HepG2 (cell line): ENCODE data around the gene QTRT2. TPM values are rescaled to one million over a fixed set of nuclear protein-coding genes. Genes with fewer than 3 reads are reported as not detected.

Source experiments
- ATAC-seq: fragments of 200-7000 bp; cut with Tn5 transposase; 3 replicates; pipeline ENCODE4 v1.9.1; 2020; ENCODE audit warnings: mild to moderate bottlenecking, moderate library complexity
- BruUV-seq: library from RNA; stranded (reverse); fragments of 400-500 nt; replicated peaks from 2 replicates; lab custom pipeline; 2021; lab: Mats Ljungman, UMichigan
- CTCF ChIA-PET: fragments of 300-600 bp; formaldehyde crosslinking; extraction: SDS; loops from one replicate; lab custom pipeline; 2021; ENCODE audit warnings: low total read pairs, inconsistent platforms, low intra/inter-chr PET ratio; lab: Yijun Ruan, JAX
- POLR2A ChIA-PET: fragments of 350-600 bp; sonication (Branson Sonifier 250); formaldehyde crosslinking; loops from one replicate; lab custom pipeline; 2020; ENCODE audit warnings: antibody characterized with exemption, inconsistent platforms; lab: Yijun Ruan, JAX
- DNase-seq: peaks from one replicate; pipeline ENCODE4 v3.0.0-alpha.2; 2015; ENCODE audit warnings: low spot score
- FAIRE-seq: peaks from 3 replicates; lab custom pipeline; 2011; peaks lifted over from hg19 to GRCh38; lab: Jason Lieb, UNC
- H2AFZ ChIP-seq: one replicate; pipeline ENCODE4 v1.6.1; 2011; ENCODE audit warnings: low read length, inconsistent platforms
- H3K27ac ChIP-seq: fragments of 300-600 bp; 3 replicates; pipeline ENCODE4 v1.8.0; 2011; ENCODE audit warnings: mixed run types, mild to moderate bottlenecking, mixed read lengths, low read length, inconsistent platforms; ENCODE audit not compliant: insufficient read depth; ENCODE audit errors: extremely low read length
- H3K27me3 ChIP-seq, 2 experiments: fragments of 200-600 bp in 1 of 2; 2 replicates in 1 of 2; 3 replicates in 1 of 2; pipeline versions ENCODE4 v1.6.0 to v1.8.0; 2011; ENCODE audit warnings: low read length in 2 of 2, mild to moderate bottlenecking in 2 of 2, moderate library complexity in 2 of 2, inconsistent platforms in 1 of 2; ENCODE audit not compliant: insufficient read depth in 2 of 2, control insufficient read depth in 1 of 2
- H3K36me3 ChIP-seq, 2 experiments: fragments of 200-600 bp in 1 of 2; replicated peaks in 1 of 2; 2 replicates in 1 of 2; 3 replicates in 1 of 2; pipeline versions ENCODE4 v1.5.1 to v1.8.0; 2011; ENCODE audit warnings: low read length in 2 of 2, inconsistent platforms in 1 of 2; ENCODE audit not compliant: insufficient read depth in 2 of 2, control insufficient read depth in 1 of 2
- H3K4me1 ChIP-seq: 2 replicates; pipeline ENCODE4 v1.5.1; 2012; ENCODE audit warnings: low read length, inconsistent platforms; ENCODE audit not compliant: insufficient read depth
- H3K4me2 ChIP-seq: 2 replicates; pipeline ENCODE4 v1.6.0; 2011; ENCODE audit warnings: low read depth, low read length, inconsistent platforms
- H3K4me3 ChIP-seq, 3 experiments: fragments of 200-600 bp in 1 of 3; sonication (generic), shearing (Covaris generic) in 1 of 3; replicated peaks in 1 of 3; 2 replicates each; pipeline ENCODE4 v1.5.1; 2011 to 2016; ENCODE audit warnings: low read length in 3 of 3, inconsistent platforms in 2 of 3, low read depth in 2 of 3, mild to moderate bottlenecking in 2 of 3, control low read depth in 1 of 3, mixed read lengths in 1 of 3; ENCODE audit not compliant: insufficient read depth in 1 of 3
- H3K79me2 ChIP-seq: one replicate; pipeline ENCODE4 v1.6.1; 2011; ENCODE audit warnings: low read length, inconsistent platforms; ENCODE audit not compliant: insufficient read depth
- H3K9ac ChIP-seq: 2 replicates; pipeline ENCODE4 v1.6.0; 2011; ENCODE audit warnings: mild to moderate bottlenecking, low read depth, low read length, inconsistent platforms; ENCODE audit not compliant: insufficient read depth
- H3K9me3 ChIP-seq: 2 replicates; pipeline ENCODE4 v1.5.1; 2012; ENCODE audit warnings: mild to moderate bottlenecking, low read length
- H4K20me1 ChIP-seq: 2 replicates; pipeline ENCODE4 v1.6.0; 2011; ENCODE audit warnings: inconsistent platforms, mild to moderate bottlenecking, low read length, moderate library complexity; ENCODE audit not compliant: insufficient read depth
- ARNT ChIP-seq: fragments of 450-650 bp; IDR thresholded peaks from 2 replicates; pipeline ENCODE4 v1.6.1; 2017
- MATR3 ChIP-seq: sonication (generic); formaldehyde crosslinking; IDR thresholded peaks from 2 replicates; pipeline ENCODE4 v1.4.0; 2020; ENCODE audit warnings: missing genetic modification reagents
- NKX3-1 ChIP-seq: sonication (generic); formaldehyde crosslinking; IDR thresholded peaks from 2 replicates; pipeline ENCODE4 v1.5.0; 2020; ENCODE audit warnings: missing genetic modification reagents
- ZNF160 ChIP-seq: sonication (generic); formaldehyde crosslinking; IDR thresholded peaks from 2 replicates; pipeline ENCODE4 v1.8.0; 2022; ENCODE audit warnings: mild to moderate bottlenecking, inconsistent platforms, missing genetic modification reagents
- ZNF549 ChIP-seq: sonication (generic); formaldehyde crosslinking; IDR thresholded peaks from 2 replicates; pipeline ENCODE4 v1.5.0; 2020; ENCODE audit warnings: missing genetic modification reagents
- ZNF7 ChIP-seq: IDR thresholded peaks from 2 replicates; pipeline ENCODE4 v1.6.1; 2016; ENCODE audit warnings: missing biosample characterization, missing genetic modification reagents
- WGBS: methylation state at CpG from one replicate; pipeline ENCODE4 v1.1.6; 2017; ENCODE audit warnings: low lambda C conversion rate; 5-methylcytosine and 5-hydroxymethylcytosine counted together
- in situ Hi-C: cut with HindIII; loops from 2 replicates; pipeline ENCODE4 v1.10.0; 2017; ENCODE audit warnings: low pct_unique_long_range_greater_than_20kb; ENCODE audit not compliant: extremely low pct_ligation_motif_present
- intact Hi-C: fragments of 100-400 bp; cut with micrococcal nuclease; formaldehyde crosslinking; loops from one replicate; pipeline ENCODE4 v1.10.0; 2022; ENCODE audit not compliant: unreplicated experiment
- polyA plus RNA-seq, 8 experiments: library from polyadenylated mRNA; depleted of rRNA in 3 of 8; stranded (reverse) in 7 of 8; unstranded in 1 of 8; fragments of >200 nt; fragmentation: Illumina TruSeq in 4 of 8; extraction: Trizol in 4 of 8; gene quantifications; 2 replicates each; pipeline versions ENCODE4 v1.2.1 to v1.2.3, GENCODE V29; 2011 to 2016; ENCODE audit warnings: low read depth in 4 of 8, missing spikeins in 1 of 8, mixed read lengths in 1 of 8; ENCODE audit not compliant: insufficient read depth in 1 of 8
- total RNA-seq, 5 experiments: library from RNA; depleted of rRNA; stranded (reverse); fragments of >200 nt; fragmentation: Illumina TruSeq; extraction: Trizol; gene quantifications; 2 replicates each; pipeline ENCODE4 v1.2.3, GENCODE V29; 2016; ENCODE audit warnings: low read depth in 1 of 5
- TF ChIP-seq, protein P1 (sequence below): sonication (generic); formaldehyde crosslinking; IDR thresholded peaks from 2 replicates; pipeline ENCODE4 v1.4.0; 2020; ENCODE audit warnings: missing genetic modification reagents, borderline replicate concordance
- TF ChIP-seq, protein P2 (sequence below): IDR thresholded peaks from 2 replicates; pipeline ENCODE4 v1.6.1; 2016; ENCODE audit warnings: control low read depth
- TF ChIP-seq, protein P3 (sequence below): IDR thresholded peaks from 2 replicates; pipeline ENCODE4 v1.6.1; 2016
- TF ChIP-seq, protein P4 (sequence below): sonication (generic); formaldehyde crosslinking; IDR thresholded peaks from 2 replicates; pipeline ENCODE4 v1.5.1; 2020; ENCODE audit warnings: mild to moderate bottlenecking, missing genetic modification reagents, borderline replicate concordance
- TF ChIP-seq, protein P5 (sequence below): sonication (generic); formaldehyde crosslinking; IDR thresholded peaks from 2 replicates; pipeline ENCODE4 v1.5.1; 2020; ENCODE audit warnings: missing genetic modification reagents, mild to moderate bottlenecking, borderline replicate concordance

The QTRT2 gene
- total and polyA plus RNA-seq, 2 of the 13 experiments (the other 11 are each of a cell fraction or from before 2014, with no cell fraction given): 7.1 to 33.4 TPM

DNA sequence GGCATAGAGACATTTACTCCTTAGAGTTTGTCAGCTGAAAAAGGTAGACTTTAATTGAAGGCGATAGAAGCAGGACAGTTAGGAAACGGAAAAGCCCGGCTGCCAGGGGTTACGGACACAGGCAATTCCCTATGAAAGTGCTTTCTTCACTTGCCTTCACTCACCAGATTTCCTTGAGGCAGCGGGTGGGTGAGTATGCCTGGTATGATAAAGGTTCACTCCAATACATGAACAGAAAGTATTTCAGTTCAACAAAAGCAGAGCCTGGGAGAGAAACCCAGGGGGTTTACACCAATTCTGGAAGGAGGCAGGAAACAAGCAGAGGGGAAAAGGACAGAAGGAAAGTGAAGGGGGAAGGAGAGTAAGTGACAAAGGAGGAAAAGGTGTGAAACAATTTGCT, 53.9 kb downstream of the QTRT2 start:
- Histone ChIP-seq H2AFZ (no peak overlapping the region), H3K9ac (no peak overlapping the region), H3K36me3 (no peaks in the 10 kb centered on the region), H3K27me3 (peaks cover 0 to 5% of the 10 kb centered on the region in 2 experiments; a peak in 1 of 5 replicates), H3K9me3 (no peaks in the 10 kb centered on the region), H3K4me2 (no peak overlapping the region), H3K27ac (no peak overlapping the region), H3K4me1 (no peaks in the 10 kb centered on the region), H3K79me2 (no peaks in the 10 kb centered on the region), H4K20me1 (no peaks in the 10 kb centered on the region), H3K4me3 (no peak overlapping the region)
- in situ Hi-C loops: no loop called here
- 23% methylated on average over 5 of the region's 5 CpGs for WGBS
- BruUV-seq: no TSS peak
- intact Hi-C loops: no loop called here
- FAIRE-seq: no peak
- no peak for DNase-seq
- ATAC-seq: no peak
- ChIA-PET POLR2A (no interaction called here), CTCF (no interaction called here)
- TF ChIP-seq, protein P1, sequence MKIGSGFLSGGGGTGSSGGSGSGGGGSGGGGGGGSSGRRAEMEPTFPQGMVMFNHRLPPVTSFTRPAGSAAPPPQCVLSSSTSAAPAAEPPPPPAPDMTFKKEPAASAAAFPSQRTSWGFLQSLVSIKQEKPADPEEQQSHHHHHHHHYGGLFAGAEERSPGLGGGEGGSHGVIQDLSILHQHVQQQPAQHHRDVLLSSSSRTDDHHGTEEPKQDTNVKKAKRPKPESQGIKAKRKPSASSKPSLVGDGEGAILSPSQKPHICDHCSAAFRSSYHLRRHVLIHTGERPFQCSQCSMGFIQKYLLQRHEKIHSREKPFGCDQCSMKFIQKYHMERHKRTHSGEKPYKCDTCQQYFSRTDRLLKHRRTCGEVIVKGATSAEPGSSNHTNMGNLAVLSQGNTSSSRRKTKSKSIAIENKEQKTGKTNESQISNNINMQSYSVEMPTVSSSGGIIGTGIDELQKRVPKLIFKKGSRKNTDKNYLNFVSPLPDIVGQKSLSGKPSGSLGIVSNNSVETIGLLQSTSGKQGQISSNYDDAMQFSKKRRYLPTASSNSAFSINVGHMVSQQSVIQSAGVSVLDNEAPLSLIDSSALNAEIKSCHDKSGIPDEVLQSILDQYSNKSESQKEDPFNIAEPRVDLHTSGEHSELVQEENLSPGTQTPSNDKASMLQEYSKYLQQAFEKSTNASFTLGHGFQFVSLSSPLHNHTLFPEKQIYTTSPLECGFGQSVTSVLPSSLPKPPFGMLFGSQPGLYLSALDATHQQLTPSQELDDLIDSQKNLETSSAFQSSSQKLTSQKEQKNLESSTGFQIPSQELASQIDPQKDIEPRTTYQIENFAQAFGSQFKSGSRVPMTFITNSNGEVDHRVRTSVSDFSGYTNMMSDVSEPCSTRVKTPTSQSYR (CRISPR knock-in tag): no peak
- TF ChIP-seq, protein P2, sequence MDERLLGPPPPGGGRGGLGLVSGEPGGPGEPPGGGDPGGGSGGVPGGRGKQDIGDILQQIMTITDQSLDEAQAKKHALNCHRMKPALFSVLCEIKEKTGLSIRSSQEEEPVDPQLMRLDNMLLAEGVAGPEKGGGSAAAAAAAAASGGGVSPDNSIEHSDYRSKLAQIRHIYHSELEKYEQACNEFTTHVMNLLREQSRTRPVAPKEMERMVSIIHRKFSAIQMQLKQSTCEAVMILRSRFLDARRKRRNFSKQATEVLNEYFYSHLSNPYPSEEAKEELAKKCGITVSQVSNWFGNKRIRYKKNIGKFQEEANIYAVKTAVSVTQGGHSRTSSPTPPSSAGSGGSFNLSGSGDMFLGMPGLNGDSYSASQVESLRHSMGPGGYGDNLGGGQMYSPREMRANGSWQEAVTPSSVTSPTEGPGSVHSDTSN (CRISPR knock-in tag): no peak
- TF ChIP-seq ARNT: no peak
- TF ChIP-seq ZNF549 (CRISPR knock-in tag): no peak
- TF ChIP-seq, protein P3, sequence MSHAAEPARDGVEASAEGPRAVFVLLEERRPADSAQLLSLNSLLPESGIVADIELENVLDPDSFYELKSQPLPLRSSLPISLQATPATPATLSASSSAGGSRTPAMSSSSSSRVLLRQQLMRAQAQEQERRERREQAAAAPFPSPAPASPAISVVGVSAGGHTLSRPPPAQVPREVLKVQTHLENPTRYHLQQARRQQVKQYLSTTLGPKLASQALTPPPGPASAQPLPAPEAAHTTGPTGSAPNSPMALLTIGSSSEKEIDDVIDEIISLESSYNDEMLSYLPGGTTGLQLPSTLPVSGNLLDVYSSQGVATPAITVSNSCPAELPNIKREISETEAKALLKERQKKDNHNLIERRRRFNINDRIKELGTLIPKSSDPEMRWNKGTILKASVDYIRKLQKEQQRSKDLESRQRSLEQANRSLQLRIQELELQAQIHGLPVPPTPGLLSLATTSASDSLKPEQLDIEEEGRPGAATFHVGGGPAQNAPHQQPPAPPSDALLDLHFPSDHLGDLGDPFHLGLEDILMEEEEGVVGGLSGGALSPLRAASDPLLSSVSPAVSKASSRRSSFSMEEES: no peak
- TF ChIP-seq, protein P4, sequence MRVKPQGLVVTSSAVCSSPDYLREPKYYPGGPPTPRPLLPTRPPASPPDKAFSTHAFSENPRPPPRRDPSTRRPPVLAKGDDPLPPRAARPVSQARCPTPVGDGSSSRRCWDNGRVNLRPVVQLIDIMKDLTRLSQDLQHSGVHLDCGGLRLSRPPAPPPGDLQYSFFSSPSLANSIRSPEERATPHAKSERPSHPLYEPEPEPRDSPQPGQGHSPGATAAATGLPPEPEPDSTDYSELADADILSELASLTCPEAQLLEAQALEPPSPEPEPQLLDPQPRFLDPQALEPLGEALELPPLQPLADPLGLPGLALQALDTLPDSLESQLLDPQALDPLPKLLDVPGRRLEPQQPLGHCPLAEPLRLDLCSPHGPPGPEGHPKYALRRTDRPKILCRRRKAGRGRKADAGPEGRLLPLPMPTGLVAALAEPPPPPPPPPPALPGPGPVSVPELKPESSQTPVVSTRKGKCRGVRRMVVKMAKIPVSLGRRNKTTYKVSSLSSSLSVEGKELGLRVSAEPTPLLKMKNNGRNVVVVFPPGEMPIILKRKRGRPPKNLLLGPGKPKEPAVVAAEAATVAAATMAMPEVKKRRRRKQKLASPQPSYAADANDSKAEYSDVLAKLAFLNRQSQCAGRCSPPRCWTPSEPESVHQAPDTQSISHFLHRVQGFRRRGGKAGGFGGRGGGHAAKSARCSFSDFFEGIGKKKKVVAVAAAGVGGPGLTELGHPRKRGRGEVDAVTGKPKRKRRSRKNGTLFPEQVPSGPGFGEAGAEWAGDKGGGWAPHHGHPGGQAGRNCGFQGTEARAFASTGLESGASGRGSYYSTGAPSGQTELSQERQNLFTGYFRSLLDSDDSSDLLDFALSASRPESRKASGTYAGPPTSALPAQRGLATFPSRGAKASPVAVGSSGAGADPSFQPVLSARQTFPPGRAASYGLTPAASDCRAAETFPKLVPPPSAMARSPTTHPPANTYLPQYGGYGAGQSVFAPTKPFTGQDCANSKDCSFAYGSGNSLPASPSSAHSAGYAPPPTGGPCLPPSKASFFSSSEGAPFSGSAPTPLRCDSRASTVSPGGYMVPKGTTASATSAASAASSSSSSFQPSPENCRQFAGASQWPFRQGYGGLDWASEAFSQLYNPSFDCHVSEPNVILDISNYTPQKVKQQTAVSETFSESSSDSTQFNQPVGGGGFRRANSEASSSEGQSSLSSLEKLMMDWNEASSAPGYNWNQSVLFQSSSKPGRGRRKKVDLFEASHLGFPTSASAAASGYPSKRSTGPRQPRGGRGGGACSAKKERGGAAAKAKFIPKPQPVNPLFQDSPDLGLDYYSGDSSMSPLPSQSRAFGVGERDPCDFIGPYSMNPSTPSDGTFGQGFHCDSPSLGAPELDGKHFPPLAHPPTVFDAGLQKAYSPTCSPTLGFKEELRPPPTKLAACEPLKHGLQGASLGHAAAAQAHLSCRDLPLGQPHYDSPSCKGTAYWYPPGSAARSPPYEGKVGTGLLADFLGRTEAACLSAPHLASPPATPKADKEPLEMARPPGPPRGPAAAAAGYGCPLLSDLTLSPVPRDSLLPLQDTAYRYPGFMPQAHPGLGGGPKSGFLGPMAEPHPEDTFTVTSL (CRISPR knock-in tag): no peak
- no peak for TF ChIP-seq ZNF160 (CRISPR knock-in tag)
- TF ChIP-seq NKX3-1 (CRISPR knock-in tag): no peak
- TF ChIP-seq, protein P5, sequence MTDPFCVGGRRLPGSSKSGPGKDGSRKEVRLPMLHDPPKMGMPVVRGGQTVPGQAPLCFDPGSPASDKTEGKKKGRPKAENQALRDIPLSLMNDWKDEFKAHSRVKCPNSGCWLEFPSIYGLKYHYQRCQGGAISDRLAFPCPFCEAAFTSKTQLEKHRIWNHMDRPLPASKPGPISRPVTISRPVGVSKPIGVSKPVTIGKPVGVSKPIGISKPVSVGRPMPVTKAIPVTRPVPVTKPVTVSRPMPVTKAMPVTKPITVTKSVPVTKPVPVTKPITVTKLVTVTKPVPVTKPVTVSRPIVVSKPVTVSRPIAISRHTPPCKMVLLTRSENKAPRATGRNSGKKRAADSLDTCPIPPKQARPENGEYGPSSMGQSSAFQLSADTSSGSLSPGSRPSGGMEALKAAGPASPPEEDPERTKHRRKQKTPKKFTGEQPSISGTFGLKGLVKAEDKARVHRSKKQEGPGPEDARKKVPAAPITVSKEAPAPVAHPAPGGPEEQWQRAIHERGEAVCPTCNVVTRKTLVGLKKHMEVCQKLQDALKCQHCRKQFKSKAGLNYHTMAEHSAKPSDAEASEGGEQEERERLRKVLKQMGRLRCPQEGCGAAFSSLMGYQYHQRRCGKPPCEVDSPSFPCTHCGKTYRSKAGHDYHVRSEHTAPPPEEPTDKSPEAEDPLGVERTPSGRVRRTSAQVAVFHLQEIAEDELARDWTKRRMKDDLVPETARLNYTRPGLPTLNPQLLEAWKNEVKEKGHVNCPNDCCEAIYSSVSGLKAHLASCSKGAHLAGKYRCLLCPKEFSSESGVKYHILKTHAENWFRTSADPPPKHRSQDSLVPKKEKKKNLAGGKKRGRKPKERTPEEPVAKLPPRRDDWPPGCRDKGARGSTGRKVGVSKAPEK (CRISPR knock-in tag): no peak
- no peak for TF ChIP-seq MATR3 (CRISPR knock-in tag)
- no peak for TF ChIP-seq ZNF7 (CRISPR knock-in tag)
